SJSA1 (cell line): Measurements from ENCODE around the gene ZFHX2. TPM values are rescaled to one million over a fixed set of nuclear protein-coding genes. Genes with fewer than 3 reads are reported as not detected.

Experiments used
- DNase-seq, 2 experiments: peaks; one replicate each; pipeline ENCODE4 v3.0.0-alpha.2; 2015 to 2020; ENCODE audit warnings: low spot score in 2 of 2, low read depth in 1 of 2
- H3K27ac ChIP-seq: fragments of 250-450 bp; sonication (Bioruptor Pico); 2 replicates; pipeline ENCODE4 v1.5.1; 2020; ENCODE audit warnings: mild to moderate bottlenecking, moderate library complexity
- H3K27me3 ChIP-seq: fragments of 250-450 bp; sonication (Bioruptor Pico); replicated peaks from 2 replicates; pipeline ENCODE4 v1.5.1; 2020; ENCODE audit warnings: mild to moderate bottlenecking, moderate library complexity
- H3K36me3 ChIP-seq: fragments of 250-450 bp; sonication (Bioruptor Pico); 2 replicates; pipeline ENCODE4 v1.5.1; 2020; ENCODE audit warnings: mild to moderate bottlenecking
- H3K4me1 ChIP-seq: fragments of 250-450 bp; sonication (Bioruptor Pico); replicated peaks from 2 replicates; pipeline ENCODE4 v1.6.1; 2021; ENCODE audit warnings: mild to moderate bottlenecking
- H3K4me3 ChIP-seq: fragments of 250-450 bp; sonication (Bioruptor Pico); 2 replicates; pipeline ENCODE4 v1.5.1; 2020; ENCODE audit warnings: mild to moderate bottlenecking
- H3K9me3 ChIP-seq: fragments of 250-450 bp; sonication (Bioruptor Pico); replicated peaks from 2 replicates; pipeline ENCODE4 v1.5.1; 2020; ENCODE audit warnings: mild to moderate bottlenecking
- total RNA-seq: library from RNA; depleted of rRNA; stranded (reverse); fragments of >200 nt; shearing (Covaris generic); gene quantifications from 2 replicates; pipeline ENCODE4 v1.2.3, GENCODE V29; 2014

The ZFHX2 gene
- total RNA-seq, 1 experiment from 2014 or later: not detected

DNA sequence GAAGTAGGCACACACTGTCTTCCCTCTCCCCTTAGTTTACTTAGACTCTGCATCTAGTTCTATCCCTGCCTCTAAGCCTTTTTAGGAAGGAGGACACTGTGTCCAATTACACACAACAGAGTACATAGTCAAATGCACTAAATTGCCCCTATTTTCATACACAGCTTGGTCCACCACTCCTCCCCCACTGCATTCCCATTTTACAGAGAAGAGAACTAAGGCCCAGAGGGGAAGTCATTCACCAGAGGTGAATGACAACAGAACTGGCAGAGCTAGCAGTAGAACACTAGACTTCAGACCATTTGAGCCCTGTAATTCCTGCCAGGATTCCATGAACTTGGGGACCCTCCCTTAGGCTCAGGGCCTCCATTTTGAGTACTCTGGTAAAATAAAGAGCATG is 28.2 kb upstream of the ZFHX2 start:
- no peaks in the 10 kb centered on the region for H3K9me3 ChIP-seq
- H3K4me3 ChIP-seq: no peak overlapping the region
- DNase-seq: no peak
- no peaks in the 10 kb centered on the region for H3K36me3 ChIP-seq
- no peaks in the 10 kb centered on the region for H3K4me1 ChIP-seq
- peaks cover 45% of the 10 kb centered on the region for H3K27me3 ChIP-seq
- no peak overlapping the region for H3K27ac ChIP-seq

DNA sequence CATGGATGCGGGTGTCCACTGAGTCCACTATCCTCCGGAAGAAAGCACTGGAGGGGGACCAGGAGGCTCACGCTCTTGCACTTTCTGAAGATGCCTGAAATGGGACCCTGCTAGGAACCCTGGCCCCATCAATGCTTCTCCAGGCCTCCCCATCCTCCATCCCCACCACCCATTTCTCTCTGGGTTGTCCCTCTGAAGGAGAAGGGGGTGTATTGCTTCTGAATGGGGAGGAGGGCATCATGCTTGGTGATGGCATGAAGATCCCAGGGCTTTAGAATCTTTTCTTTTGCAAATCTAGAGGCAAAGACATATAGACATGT is 27.7 kb upstream of the ZFHX2 start:
- Histone ChIP-seq H3K27me3 (peaks cover 46% of the 10 kb centered on the region), H3K9me3 (no peaks in the 10 kb centered on the region), H3K4me1 (no peaks in the 10 kb centered on the region), H3K36me3 (no peaks in the 10 kb centered on the region), H3K4me3 (no peak overlapping the region), H3K27ac (no peak overlapping the region)
- DNase-seq: no peak

DNA sequence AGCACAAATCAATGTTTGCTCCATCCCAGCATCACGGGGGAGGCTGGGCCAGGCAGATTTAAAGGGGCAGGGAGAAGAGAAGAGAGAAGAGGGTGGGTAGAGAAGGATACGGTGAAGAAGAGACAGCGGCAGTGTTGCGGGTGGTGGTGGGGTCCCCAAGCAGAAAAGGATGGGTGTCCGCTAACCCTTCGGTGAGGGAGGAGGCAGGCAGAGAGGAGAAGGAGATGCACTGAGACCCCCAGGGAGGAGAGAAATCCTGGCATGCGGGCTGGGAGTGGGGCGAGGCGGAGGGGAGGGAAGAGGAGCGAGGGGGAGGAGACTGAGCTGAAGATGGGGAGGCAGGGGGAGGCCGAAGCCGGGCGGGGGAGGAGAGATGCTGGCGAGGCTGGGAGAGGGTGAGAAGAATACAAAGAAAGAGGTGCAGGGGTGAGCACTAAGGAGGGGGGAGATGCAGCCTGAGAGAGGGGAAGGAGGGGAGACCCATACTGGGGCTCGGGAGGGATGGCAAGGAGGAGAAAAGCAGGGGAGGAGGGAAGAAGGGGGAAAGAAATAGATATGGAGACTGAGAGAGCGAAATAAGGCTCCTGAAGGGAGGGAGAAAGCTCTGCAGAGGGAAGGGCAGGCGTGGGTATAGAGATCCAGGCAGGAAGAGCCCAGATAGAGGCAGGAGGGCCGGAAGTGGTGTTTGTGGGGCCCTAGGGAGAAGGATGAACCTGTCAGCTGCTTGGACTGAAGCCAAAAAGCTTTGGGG is 27.2 kb upstream of the ZFHX2 start, which contains the start of gene JPH4:
JPH4 (minus strand) TSS at position 231 of the 751 bp plus-strand sequence. CDS start 1,337 bp downstream, outside the sequence.
- H3K4me1 ChIP-seq: no peaks in the 10 kb centered on the region
- peaks cover 48% of the 10 kb centered on the region for H3K27me3 ChIP-seq
- H3K4me3 ChIP-seq: no peak within 1 kb of the TSS
- no peak for DNase-seq
- no peaks in the 10 kb centered on the region for H3K36me3 ChIP-seq
- no peaks in the 10 kb centered on the region for H3K9me3 ChIP-seq
- no peak within 1 kb of the TSS for H3K27ac ChIP-seq

DNA sequence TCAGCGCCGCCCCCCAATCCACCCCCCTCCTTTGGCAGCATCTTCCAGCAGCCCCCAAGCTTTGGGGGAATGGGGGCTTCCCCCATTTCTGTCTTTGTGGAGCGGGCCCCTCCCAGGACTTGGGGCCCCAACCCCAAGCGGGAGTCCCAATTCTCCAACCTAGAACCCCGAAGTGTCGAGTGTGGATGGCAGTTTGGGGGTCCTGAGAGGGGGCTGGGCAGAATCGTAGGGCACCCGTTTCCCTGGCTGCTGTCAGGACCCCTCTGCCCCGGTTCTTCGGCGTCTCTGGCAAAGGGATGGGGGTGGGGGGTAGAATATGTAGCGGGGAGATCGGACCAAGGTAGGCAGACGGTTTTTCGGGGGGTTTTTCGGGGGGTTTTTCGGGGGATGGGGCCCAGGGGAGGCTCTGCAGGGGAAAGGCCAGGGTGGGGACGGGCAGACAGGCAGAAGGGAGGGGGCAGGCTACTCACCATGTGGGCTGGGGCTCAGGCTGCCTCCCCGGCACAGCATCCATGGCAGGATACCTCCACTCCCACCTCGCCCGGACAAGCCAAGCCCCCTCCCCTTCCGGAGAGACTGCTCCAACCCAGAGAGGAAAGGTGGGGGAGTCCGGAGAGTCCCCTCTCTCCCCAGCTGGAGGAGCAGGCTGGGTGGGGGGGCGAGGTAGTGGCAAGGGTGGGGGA is 26.3 kb upstream of the ZFHX2 start:
- DNase-seq: no peak
- no peaks in the 10 kb centered on the region for H3K9me3 ChIP-seq
- H3K27me3 ChIP-seq: peaks cover 50% of the 10 kb centered on the region
- no peak overlapping the region for H3K4me3 ChIP-seq
- H3K27ac ChIP-seq: no peak overlapping the region
- no peaks in the 10 kb centered on the region for H3K4me1 ChIP-seq
- no peaks in the 10 kb centered on the region for H3K36me3 ChIP-seq

DNA sequence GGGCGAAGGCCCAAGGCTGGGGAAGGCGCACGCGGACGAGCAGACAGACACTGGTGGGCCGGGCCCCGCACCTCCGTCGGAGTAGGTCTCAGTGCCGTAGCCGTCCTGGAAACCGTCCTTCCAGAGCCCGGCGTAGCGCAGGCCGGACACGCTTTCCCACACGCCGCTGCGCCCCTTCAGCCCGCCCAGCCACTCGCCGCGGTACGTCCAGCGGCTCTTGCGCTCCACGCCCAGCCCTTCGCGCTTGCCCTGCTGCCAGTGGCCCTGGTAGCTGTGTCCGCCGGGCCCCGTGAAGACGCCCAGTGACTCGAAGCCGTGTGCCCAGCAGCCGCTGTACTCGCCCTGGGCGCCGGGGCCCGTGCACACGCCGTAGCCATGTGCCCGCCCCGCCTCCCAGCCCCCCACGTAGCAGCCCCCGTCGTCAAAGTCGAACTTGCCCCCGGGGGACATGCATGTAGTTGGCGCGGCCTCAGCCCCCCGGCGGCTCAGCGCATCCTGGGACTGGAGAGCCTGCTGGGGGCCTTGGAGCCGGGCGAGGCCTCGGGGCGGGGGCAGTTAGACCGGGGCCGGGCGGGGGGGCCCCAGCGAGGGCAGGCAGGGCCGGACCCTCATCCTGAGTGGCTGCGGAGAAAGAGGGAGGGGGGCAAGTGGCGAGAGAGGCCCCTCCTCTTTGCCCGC is 25.6 kb upstream of the ZFHX2 start:
- no peak for DNase-seq
- Histone ChIP-seq H3K27me3 (peaks cover 50% of the 10 kb centered on the region), H3K4me3 (no peak overlapping the region), H3K36me3 (no peaks in the 10 kb centered on the region), H3K9me3 (no peaks in the 10 kb centered on the region), H3K27ac (no peak overlapping the region), H3K4me1 (no peaks in the 10 kb centered on the region)

DNA sequence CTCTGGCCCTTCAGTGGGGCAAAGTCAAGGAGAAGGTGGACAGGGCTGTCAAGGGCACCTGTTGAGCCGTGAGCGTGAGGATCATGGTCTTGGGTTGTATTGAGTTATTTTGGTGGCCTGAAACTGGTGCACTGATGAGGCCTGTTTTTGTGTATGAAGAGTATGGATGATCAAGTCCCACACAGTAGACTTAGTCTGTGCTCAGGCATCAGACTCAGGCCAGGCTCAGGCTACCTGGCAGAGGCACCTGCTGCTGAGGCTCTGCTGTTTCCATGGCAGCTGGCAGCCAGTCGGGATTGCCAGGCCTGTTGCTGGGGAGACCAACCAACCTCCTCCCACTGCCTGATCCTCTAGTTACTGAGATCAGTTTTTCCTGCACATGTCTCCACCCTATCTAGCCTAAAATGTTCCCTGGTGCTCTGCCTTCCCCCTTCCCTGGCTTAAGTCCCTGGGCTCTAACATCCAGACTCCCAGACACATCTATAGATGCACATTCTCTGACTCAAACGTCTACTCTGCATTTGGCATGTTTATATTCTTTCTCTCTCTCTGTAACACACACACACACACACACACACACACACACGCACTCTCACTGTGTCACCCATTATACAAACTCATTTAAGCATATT is 21.9 kb upstream of the ZFHX2 start:
- Histone ChIP-seq H3K27ac (no peak overlapping the region), H3K27me3 (peaks cover 35% of the 10 kb centered on the region), H3K4me3 (no peak overlapping the region), H3K36me3 (no peaks in the 10 kb centered on the region), H3K4me1 (no peaks in the 10 kb centered on the region), H3K9me3 (no peaks in the 10 kb centered on the region)
- peak in 1 of 2 experiments; percentile 21 for DNase-seq

DNA sequence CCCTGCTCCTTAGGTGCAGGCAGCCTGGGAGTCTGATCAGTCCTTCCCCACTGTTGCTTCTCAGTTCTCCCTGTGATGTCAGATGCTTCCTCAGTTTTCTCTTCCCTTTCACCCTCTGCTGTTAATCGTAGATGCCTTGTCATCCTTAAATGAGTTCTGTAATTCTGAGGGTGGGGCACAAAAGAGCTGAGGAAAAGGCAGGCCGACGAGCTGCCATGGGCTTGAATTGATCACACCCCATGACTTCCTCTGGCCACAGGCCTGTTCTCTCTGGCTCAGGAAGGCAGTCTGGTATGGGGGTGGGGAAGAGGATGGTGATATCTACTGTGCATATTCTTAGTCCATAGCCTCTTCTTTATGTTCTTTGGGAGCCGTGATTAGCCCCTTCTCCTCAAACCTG is 21.3 kb upstream of the ZFHX2 start:
- no peak overlapping the region for H3K4me3 ChIP-seq
- H3K9me3 ChIP-seq: no peaks in the 10 kb centered on the region
- DNase-seq: peak in 1 of 2 experiments; percentile 16
- H3K36me3 ChIP-seq: no peaks in the 10 kb centered on the region
- peaks cover 35% of the 10 kb centered on the region for H3K27me3 ChIP-seq
- no peak overlapping the region for H3K27ac ChIP-seq
- H3K4me1 ChIP-seq: peaks cover 1% of the 10 kb centered on the region

DNA sequence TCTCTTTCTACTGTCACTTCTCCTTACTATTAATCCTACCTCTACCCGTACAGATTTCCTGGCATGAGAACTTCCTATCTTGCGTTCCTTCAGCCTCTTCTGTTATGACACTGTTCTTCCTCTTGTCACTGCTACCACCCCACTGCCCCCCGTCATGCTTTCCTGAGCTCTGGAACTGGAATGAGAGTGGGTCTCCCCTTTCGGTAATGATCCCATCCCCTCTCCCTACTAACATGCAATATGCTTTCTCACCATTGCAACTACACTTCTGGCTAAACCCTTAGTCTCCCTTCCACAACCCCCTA is 20.9 kb upstream of the ZFHX2 start:
- peaks cover 32% of the 10 kb centered on the region for H3K27me3 ChIP-seq

DNA sequence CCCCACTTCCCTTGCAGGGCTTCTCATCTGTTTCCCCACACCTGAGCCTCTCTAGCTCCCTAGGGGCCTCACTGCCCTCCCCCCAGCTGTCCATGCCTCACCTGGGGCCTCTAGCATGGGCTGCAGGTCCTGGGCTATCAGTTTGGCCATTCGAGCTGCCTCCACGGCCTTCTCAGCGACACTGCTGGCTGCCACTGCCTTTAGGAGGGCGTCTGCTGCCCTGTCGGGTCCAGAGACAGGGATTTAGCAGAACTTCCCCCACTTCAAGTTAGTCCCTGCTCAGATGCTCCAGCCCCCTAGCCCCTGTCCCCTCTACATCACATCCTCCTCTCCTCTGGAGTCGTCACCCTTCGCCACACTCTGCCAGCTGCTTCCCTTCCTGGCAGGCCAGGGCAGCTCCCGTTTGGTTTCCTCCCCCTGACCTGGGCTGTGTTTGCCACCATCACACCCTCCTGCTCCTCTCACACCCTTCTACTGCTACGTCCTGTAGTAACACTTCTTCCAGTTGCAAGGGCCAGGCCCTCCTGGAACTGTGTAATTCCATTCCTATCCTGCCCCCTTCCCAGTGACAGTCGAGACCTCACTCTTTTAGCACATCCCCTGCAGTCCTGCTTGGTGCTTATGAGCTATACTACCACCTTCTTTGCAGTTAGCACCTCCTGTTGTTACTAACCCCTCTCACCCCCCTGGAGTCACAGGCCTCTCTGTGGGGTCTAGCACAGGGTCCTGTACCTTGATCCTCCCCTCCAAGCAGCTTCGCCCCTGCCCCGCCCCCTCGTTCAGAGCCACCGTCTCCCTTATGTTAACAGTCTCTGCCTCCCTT is 20.3 kb upstream of the ZFHX2 start:
- DNase-seq: no peak
- no peak overlapping the region for H3K27ac ChIP-seq
- no peaks in the 10 kb centered on the region for H3K36me3 ChIP-seq
- H3K9me3 ChIP-seq: no peaks in the 10 kb centered on the region
- peaks cover 8% of the 10 kb centered on the region for H3K4me1 ChIP-seq
- H3K27me3 ChIP-seq: peaks cover 26% of the 10 kb centered on the region
- no peak overlapping the region for H3K4me3 ChIP-seq

More for the DNA sequence above, 20.9 kb upstream of the ZFHX2 start:
- H3K4me3 ChIP-seq: no peak overlapping the region
- H3K27ac ChIP-seq: no peak overlapping the region
- H3K4me1 ChIP-seq: peaks cover 5% of the 10 kb centered on the region
- no peaks in the 10 kb centered on the region for H3K36me3 ChIP-seq
- no peak for DNase-seq
- no peaks in the 10 kb centered on the region for H3K9me3 ChIP-seq

DNA sequence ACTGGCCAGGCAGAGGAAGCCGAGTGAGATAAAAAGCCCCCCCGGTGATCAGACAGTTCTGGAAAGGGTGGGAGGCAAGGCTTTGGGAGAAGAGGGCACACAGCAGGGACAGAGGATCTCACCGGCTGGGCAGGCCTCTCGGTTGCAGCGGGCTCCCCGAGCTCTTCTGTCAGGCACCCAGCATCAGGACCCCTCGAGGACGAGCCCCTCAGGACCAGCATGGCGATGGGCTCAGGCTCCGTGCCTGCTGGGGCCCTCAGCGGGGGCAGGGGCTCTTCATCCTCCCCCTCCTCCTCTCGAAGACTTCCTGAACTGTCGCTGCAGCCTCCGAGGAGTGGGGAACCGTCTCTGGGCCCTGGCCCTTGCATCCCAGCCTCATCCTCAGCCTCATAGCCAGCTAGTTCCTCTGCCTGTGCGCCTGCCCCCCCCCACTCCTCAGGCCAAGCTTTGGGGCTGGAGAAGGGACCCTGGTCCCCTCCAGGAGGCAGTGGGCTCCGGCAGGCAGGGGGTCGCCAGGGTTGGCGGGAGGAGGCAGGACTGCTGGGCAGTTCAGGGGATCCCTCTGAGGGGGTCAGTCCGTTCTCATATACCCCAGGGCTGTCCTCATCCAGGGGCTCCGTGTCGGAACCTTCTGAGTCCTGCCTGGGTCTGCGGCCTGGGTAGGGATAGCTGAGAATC is 19.4 kb upstream of the ZFHX2 start:
- peaks cover 17% of the 10 kb centered on the region for H3K27me3 ChIP-seq
- H3K4me3 ChIP-seq: no peak overlapping the region
- H3K36me3 ChIP-seq: no peaks in the 10 kb centered on the region
- H3K9me3 ChIP-seq: no peaks in the 10 kb centered on the region
- H3K27ac ChIP-seq: no peak overlapping the region
- DNase-seq: no peak
- peaks cover 10% of the 10 kb centered on the region for H3K4me1 ChIP-seq

DNA sequence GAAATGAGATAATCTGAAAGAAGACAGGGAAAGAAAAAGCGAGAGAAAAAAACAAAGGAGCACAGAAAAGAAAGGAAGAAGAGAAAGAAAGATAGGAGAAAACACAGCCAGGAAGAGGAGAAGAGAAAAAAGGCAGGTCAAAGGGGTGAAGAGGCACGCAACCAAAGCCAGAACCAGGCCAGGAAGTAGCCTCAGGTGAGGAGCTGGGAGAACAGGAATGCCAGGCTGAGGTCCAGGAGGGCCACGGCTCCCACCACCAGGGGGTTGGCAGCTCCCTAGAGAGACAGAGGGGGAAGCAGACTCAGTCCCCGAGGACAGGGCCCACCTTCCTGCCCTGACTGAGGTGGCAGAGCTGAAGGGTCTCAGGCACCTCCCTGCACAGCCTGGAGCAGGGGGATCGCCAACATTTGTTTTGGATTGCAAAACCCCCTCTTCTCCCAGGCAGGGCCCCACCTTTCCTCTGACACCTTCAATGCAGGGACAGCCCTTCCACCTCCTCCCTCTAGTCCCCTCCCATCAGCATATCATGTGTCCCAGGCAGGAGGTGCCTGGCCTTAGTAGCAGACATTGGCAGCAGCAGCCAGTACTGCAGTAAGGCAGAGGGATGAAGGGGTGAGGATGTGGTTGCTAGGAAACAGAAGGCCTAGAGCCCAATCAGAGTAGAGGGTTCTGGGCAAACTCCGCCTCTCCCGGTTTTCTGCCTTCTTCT is 18.0 kb upstream of the ZFHX2 start:
- Histone ChIP-seq H3K27ac (no peak overlapping the region), H3K27me3 (peaks cover 3% of the 10 kb centered on the region), H3K36me3 (no peaks in the 10 kb centered on the region), H3K4me3 (no peak overlapping the region), H3K4me1 (peaks cover 10% of the 10 kb centered on the region), H3K9me3 (no peaks in the 10 kb centered on the region)
- DNase-seq: no peak

DNA sequence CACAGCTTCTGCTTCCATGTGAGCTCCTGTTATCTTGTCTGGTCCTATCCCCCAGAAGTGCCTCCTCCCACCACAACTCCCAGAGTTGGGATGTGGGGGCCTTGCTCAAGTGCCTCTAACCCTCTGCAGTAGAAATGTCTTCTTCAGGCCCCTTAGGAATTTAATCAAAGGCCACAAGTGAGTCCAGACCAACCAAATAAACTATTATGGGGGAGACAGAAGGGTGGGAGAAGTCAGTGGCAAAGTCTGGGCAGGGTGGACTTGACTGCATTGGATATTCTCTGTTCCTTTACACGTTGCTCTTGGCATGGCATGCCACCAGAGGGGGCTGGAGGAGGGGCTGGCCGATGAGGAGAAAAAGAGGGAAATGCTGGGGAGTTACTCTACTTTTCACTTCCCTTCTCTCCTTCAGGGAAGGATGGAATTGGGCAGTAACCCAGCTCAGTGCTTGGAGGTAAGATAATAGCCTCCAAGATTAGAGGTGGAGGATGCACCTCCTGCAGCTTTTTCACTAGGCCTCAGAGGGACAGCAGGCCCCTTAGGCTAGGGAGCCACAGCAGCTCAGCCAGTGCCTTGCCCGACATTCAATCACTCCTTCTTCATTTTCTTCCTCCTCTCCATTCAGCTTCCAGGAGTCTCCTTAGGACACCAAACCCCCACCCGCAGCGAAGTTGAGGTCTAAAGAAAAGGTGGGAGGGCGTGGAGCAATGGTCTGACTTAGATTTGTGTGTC is 17.2 kb upstream of the ZFHX2 start:
- Histone ChIP-seq H3K27me3 (peaks cover 2% of the 10 kb centered on the region), H3K4me1 (peaks cover 10% of the 10 kb centered on the region), H3K9me3 (no peaks in the 10 kb centered on the region), H3K36me3 (no peaks in the 10 kb centered on the region), H3K27ac (no peak overlapping the region), H3K4me3 (no peak overlapping the region)
- no peak for DNase-seq
